Measurements from ENCODE around the gene UBTD2. TPM values are rescaled to one million over a fixed set of nuclear protein-coding genes. Genes with fewer than 3 reads are reported as not detected.
A peak's percentile ranks its signal among the peaks of the same experiment; 100 is the strongest.

Gene UBTD2
- total and polyA plus RNA-seq, 10 of the 15 experiments (the other 5 are each of a cell fraction or from before 2014, with no cell fraction given) = 7.7 to 30.5 (median 19.4) TPM

DNA sequence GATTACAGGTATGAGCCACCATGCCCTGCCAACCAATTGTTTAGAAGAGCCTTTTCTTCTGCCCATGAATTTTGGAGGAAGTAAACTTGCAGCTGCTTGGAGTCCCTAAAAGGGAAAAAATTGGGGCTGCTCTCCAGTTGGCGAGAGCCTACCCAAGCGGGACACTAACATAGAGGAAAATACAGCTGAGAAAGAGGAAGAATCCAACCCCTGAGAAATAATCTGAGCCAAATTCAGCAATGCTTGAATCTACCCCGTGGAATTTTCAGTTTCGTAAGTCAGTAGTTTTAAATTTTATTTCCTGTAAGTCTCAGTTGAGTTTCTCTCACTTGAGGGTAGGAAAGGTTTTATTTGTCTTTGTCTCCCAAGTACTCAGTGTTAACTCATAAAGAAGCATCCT lies 30.4 kb upstream of the UBTD2 start:
- ChIA-PET RAD21 (ENCODE audit: unreplicated experiment) (interaction anchor here (0.7 to 0.9 kb wide), 2 partner anchors 88 to 163 kb away, joined by 3 to 5 read pairs; no protein-coding TSS in a partner anchor), POLR2A (no interaction called here), CTCF (interaction anchor here (0.7 to 1.3 kb wide), 2 partner anchors 127 to 402 kb away, joined by 3 to 4 read pairs; no protein-coding TSS in a partner anchor), SMC1A (ENCODE audit: uncharacterized antibody, unreplicated experiment) (interaction anchor here (1.0 to 1.3 kb wide), 3 partner anchors 11 to 53 kb away, joined by 3 read pairs; no protein-coding TSS in a partner anchor)
- Histone ChIP-seq H3K27ac (ENCODE audit: control insufficient read depth, insufficient read depth) (no peak overlapping the region; the same call in 1 of the 2 replicates), H3K9me3 (replicated peaks; ENCODE audit: control insufficient read depth, insufficient read depth, low read length) (no peaks in the 10 kb centered on the region; the same call in 1 of the 3 replicates), H3K4me1 (ENCODE audit: control insufficient read depth, insufficient read depth, low read length) (peaks cover 34% of the 10 kb centered on the region), H3K36me3 (ENCODE audit: control insufficient read depth in 2 of 2, insufficient read depth in 2 of 2, low read length in 1 of 2) (no peaks in the 10 kb centered on the region), H3K9ac (ENCODE audit: control insufficient read depth, insufficient read depth, low read length) (no peak overlapping the region), H3K4me2 (ENCODE audit: control insufficient read depth, insufficient read depth) (peak overlapping the region; percentile 46; the same call in 1 of the 2 replicates), H3K27me3 (replicated peaks in 1 of 2; ENCODE audit: control insufficient read depth in 2 of 2, insufficient read depth in 2 of 2, low read length in 1 of 2) (no peaks in the 10 kb centered on the region), H3K79me2 (ENCODE audit: control insufficient read depth, insufficient read depth, low read length) (no peaks in the 10 kb centered on the region), H4K20me1 (ENCODE audit: control insufficient read depth, insufficient read depth) (no peaks in the 10 kb centered on the region), H2AFZ (ENCODE audit: control insufficient read depth, low read depth, low read length) (no peak overlapping the region), H3K4me3 (no peak overlapping the region)
- FAIRE-seq = no peak
- intact Hi-C loops (cut with micrococcal nuclease; ENCODE audit: unreplicated experiment) = no loop called here
- BruUV-seq (replicated peaks) = no TSS peak
- ATAC-seq = no peak
- TF ChIP-seq, protein P1, sequence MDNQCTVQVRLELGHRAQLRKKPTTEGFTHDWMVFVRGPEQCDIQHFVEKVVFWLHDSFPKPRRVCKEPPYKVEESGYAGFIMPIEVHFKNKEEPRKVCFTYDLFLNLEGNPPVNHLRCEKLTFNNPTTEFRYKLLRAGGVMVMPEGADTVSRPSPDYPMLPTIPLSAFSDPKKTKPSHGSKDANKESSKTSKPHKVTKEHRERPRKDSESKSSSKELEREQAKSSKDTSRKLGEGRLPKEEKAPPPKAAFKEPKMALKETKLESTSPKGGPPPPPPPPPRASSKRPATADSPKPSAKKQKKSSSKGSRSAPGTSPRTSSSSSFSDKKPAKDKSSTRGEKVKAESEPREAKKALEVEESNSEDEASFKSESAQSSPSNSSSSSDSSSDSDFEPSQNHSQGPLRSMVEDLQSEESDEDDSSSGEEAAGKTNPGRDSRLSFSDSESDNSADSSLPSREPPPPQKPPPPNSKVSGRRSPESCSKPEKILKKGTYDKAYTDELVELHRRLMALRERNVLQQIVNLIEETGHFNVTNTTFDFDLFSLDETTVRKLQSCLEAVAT (IDR thresholded peaks at IDR 0.05) = no peak
- TF ChIP-seq MEF2B (IDR thresholded peaks at IDR 0.05; ENCODE audit: partially characterized antibody, poor library complexity, severe bottlenecking) = no peak
- no peak for TF ChIP-seq POLR2AphosphoS5 (IDR thresholded peaks at IDR 0.05; ENCODE audit: low read length)
- no peak for DNase-seq (ENCODE audit: low read depth, low spot score)
- in situ Hi-C loops (cut with MboI) = no loop called here
- WGBS (ENCODE audit: insufficient coverage, insufficient replicate concordance, low lambda C conversion rate, missing lambda C conversion rate) = 74% methylated on average over 4 of the region's 4 CpGs

DNA sequence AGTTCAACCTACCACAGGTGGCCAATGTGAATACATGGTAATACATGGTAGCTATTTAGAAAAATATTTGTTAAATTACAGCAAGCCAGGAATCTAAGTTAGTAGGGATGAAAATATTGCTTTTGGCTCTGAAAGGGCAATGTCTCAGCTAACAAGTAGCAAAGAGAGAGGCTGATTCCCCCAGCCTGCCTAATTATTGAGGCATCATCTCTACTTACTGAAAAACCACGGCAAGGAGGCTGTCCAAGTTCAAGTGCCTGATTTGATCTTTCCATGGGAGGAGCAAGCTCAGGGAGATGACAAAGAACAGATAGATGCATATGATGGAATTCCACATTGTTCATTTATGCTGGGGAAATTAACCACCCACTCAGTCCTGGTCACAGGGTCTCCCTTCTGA lies 28.7 kb upstream of the UBTD2 start:
- ATAC-seq = no peak
- TF ChIP-seq RCOR1 (conservative IDR thresholded peaks at IDR 0.05; ENCODE audit: low read depth, low read length) (no peak), ASH2L (IDR thresholded peaks at IDR 0.05; ENCODE audit: borderline replicate concordance, low read depth) (no peak), BRCA1 (IDR thresholded peaks at IDR 0.05; ENCODE audit: low read depth, low read length) (no peak), SIN3A (IDR thresholded peaks at IDR 0.05; ENCODE audit: low read depth, low read length) (no peak), NR2C1 (IDR thresholded peaks at IDR 0.05) (no peak), RBBP5 (conservative IDR thresholded peaks at IDR 0.05) (no peak)
- TF ChIP-seq, protein P2, sequence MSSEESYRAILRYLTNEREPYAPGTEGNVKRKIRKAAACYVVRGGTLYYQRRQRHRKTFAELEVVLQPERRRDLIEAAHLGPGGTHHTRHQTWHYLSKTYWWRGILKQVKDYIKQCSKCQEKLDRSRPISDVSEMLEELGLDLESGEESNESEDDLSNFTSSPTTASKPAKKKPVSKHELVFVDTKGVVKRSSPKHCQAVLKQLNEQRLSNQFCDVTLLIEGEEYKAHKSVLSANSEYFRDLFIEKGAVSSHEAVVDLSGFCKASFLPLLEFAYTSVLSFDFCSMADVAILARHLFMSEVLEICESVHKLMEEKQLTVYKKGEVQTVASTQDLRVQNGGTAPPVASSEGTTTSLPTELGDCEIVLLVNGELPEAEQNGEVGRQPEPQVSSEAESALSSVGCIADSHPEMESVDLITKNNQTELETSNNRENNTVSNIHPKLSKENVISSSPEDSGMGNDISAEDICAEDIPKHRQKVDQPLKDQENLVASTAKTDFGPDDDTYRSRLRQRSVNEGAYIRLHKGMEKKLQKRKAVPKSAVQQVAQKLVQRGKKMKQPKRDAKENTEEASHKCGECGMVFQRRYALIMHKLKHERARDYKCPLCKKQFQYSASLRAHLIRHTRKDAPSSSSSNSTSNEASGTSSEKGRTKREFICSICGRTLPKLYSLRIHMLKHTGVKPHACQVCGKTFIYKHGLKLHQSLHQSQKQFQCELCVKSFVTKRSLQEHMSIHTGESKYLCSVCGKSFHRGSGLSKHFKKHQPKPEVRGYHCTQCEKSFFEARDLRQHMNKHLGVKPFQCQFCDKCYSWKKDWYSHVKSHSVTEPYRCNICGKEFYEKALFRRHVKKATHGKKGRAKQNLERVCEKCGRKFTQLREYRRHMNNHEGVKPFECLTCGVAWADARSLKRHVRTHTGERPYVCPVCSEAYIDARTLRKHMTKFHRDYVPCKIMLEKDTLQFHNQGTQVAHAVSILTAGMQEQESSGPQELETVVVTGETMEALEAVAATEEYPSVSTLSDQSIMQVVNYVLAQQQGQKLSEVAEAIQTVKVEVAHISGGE (CRISPR knock-in tag; IDR thresholded peaks at IDR 0.05) = no peak
- TF ChIP-seq, protein P3, sequence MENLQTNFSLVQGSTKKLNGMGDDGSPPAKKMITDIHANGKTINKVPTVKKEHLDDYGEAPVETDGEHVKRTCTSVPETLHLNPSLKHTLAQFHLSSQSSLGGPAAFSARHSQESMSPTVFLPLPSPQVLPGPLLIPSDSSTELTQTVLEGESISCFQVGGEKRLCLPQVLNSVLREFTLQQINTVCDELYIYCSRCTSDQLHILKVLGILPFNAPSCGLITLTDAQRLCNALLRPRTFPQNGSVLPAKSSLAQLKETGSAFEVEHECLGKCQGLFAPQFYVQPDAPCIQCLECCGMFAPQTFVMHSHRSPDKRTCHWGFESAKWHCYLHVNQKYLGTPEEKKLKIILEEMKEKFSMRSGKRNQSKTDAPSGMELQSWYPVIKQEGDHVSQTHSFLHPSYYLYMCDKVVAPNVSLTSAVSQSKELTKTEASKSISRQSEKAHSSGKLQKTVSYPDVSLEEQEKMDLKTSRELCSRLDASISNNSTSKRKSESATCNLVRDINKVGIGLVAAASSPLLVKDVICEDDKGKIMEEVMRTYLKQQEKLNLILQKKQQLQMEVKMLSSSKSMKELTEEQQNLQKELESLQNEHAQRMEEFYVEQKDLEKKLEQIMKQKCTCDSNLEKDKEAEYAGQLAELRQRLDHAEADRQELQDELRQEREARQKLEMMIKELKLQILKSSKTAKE (IDR thresholded peaks at IDR 0.05; ENCODE audit: low read depth, poor library complexity, severe bottlenecking) = no peak

More for the DNA sequence above, 28.7 kb upstream of the UBTD2 start:
- no TSS peak for BruUV-seq (replicated peaks)
- H3K9ac ChIP-seq (ENCODE audit: control insufficient read depth, insufficient read depth, low read length) = no peak overlapping the region
- SMC1A ChIA-PET (ENCODE audit: uncharacterized antibody, unreplicated experiment) = no interaction called here
- no peaks in the 10 kb centered on the region for H3K36me3 ChIP-seq (ENCODE audit: control insufficient read depth in 2 of 2, insufficient read depth in 2 of 2, low read length in 1 of 2)
- no peaks in the 10 kb centered on the region for H4K20me1 ChIP-seq (ENCODE audit: control insufficient read depth, insufficient read depth)
- 91% methylated on average over 1 of the region's 1 CpG for WGBS (ENCODE audit: insufficient coverage, insufficient replicate concordance, low lambda C conversion rate, missing lambda C conversion rate)
- H3K4me2 ChIP-seq (ENCODE audit: control insufficient read depth, insufficient read depth) = no peak overlapping the region
- no peaks in the 10 kb centered on the region for H3K27me3 ChIP-seq (replicated peaks in 1 of 2; ENCODE audit: control insufficient read depth in 2 of 2, insufficient read depth in 2 of 2, low read length in 1 of 2)
- DNase-seq (ENCODE audit: low read depth, low spot score) (no peak), FAIRE-seq (no peak)
- H2AFZ ChIP-seq (ENCODE audit: control insufficient read depth, low read depth, low read length) = no peak overlapping the region
- in situ Hi-C loops (cut with MboI) = no loop called here
- CTCF ChIA-PET = no interaction called here
- RAD21 ChIA-PET (ENCODE audit: unreplicated experiment) = no interaction called here
- no peaks in the 10 kb centered on the region for H3K79me2 ChIP-seq (ENCODE audit: control insufficient read depth, insufficient read depth, low read length)
- H3K4me1 ChIP-seq (ENCODE audit: control insufficient read depth, insufficient read depth, low read length) = peaks cover 27% of the 10 kb centered on the region
- no peak overlapping the region for H3K27ac ChIP-seq (ENCODE audit: control insufficient read depth, insufficient read depth)
- intact Hi-C loops (cut with micrococcal nuclease; ENCODE audit: unreplicated experiment) = no loop called here
- H3K9me3 ChIP-seq (replicated peaks; ENCODE audit: control insufficient read depth, insufficient read depth, low read length) = no peaks in the 10 kb centered on the region; the same call in 2 of the 3 replicates
- POLR2A ChIA-PET = no interaction called here
- H3K4me3 ChIP-seq = no peak overlapping the region
